ENCODE measurements around the gene ARX.

Gene ARX

DNA sequence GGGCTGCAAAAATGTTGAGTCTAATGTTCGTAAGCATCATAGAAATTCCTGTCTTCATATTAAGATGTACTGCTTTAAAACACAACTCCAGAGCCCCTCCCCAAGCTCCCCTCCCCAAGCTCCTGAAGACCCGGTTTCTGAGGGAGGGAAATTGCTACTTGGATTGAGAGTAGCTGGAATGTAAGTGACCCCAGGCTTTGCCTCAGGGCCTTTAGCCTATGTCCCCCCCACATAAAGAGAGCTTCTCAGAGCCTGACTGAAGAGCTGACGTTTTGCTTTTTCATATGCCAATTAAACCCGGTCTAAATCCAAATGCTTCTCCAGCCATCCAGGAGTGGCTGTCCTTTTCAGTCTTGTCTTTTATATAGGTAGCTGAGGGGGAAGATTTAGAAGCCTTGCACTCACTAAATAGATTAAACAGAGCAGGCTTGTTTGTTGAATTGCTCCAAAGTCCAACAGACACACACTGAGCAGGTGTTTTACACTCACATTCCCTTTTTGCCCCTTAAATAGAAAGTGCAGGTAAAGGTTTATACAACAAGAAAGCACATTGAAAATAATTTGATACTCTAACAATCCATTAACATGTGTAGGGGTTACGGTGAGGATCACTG, 19.6 kb downstream of the ARX start:
- DNase-seq = no peak

DNA sequence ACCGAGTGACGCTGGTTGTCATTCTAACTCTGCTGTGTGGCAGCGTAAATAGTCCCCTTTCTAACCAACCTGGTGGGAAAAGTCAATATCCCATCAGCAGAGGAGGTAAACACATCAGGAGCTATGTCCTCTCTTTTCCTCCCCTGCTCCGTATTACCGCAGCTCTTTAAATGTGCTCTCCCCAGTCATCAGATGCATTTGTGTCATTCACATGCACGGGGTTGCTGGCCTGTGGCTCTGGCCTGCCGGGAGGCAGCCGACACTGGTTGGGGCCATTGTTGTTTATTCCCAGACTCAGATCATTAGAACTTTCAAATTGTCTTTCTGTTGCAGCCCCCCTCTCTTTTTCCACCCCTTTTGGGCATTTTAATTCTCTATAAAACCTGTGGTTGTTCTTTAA, 21.9 kb downstream of the ARX start:
- no peak for DNase-seq

DNA sequence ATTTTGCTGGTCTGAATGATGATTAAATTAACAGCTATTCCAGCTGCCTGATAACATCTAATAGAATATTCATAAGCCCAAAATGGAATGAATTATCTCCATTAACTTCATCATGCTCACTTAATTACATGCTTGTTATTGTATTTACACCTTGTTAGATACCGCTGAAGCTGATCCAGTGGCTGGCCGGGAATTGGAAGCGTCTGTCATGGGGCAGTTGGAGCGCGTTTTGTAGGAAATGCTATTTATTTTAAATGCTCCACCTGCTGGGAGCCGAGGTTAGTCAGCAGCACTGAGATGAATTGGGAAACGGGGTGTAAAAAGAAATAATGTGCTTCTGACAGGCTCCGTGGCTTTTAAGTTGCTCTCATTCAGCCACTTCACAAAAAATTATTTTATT, 25.2 kb downstream of the ARX start:
- no peak for DNase-seq

DNA sequence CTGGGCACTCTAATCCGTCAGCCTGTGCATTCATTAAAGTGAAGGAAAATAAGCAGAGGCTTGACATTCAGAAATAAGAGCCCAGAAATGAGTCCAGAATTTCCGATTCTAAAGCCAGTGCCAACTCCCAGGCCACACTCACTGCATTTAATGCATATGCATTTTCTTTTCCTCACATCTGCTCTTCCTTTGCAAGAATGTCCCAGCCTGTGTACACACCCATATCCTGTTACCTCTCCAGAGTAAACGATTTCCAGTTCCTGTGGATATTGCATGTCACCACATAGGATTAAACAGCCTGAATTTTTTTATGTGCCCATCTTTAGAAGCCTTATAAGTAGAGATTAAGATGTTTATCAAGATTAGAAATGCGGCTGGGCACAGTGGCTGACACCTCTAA, 27.5 kb downstream of the ARX start:
- DNase-seq = no peak

DNA sequence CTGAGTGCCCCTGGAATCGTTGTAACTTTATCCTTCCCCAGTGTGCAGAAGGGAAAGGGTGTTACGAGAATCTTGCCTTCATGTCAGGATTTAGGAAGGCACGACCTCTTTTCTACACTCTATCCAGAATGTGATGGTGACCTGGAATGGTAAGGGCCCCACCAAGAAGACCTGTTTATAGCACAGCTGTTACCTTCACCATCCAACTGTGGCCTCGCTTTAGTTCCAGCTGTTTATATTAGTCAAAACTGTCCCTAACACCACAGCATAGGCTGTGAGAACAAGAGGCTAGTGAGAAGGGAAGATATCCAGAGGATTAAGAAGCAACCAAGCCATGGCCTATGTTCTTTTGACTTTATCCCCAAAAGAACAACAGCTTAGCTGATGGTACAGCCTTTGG, 28.0 kb downstream of the ARX start:
- DNase-seq = no peak

DNA sequence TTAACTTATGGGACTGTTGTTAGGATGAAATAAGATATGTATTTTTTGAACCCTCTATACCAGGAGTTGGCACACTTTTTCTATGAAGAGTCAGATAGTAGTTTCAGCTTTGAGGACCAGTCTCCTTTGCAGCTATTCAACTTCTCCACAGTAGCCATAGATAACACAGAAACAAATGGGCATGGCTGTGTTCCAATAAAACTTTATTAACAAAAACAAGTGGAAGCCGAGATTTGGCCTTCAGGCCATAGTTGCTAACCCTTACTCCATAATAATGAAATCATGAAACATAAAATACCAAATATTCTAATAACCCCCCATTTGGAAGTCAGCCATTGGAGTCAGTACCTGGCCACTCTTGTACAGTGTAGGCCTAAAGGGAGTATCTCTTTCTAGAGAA, 30.6 kb downstream of the ARX start:
- DNase-seq = no peak

DNA sequence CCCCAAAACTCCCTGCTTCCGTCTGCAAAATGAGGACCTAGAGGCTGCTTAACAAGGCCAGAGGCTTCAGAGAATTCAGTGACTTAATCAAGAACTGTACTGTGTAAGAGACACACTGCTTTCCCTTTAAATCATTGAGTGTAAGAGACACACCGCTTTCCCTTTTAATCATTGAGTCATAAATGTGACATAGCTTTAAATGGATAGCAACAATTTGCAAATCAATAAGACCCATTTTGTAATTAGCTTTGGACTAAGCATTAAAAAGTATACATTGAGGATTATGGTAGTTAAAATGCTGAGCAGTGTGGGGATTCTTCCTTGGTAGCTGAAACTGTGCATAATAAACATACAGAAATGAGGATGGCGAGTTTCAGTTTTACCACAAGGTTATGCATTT, 31.8 kb downstream of the ARX start:
- DNase-seq = no peak

DNA sequence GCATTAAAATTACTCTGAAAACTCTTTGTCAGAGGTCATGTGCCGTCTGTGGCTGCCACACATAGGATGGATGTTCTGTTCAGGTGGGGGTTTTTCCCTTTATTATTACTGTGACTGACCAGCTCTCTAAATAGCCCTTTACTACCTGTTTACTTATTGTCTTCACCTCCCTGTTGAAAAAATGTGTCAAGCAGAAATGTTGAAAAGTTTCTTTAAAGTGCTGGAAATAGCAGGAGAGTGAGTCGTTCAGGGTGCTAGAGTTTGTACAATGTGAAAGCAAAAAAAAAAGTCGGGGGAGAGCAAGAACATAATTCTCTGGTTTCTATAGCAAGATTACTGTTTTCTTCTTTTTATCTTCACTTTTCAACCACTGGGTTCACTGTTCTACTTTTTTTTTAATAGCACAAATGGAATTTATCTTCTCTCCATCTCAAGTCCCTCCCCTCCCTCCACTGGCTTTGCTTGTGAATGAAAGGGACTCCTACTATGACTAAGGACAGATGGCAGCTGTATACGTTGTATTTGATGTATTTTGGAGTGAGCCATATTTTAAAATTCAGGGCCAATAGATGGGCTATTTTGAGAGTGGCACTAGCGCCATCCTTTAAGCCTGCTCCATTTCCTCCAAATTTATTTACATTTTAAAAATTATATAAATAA, 33.3 kb downstream of the ARX start:
- DNase-seq = no peak

DNA sequence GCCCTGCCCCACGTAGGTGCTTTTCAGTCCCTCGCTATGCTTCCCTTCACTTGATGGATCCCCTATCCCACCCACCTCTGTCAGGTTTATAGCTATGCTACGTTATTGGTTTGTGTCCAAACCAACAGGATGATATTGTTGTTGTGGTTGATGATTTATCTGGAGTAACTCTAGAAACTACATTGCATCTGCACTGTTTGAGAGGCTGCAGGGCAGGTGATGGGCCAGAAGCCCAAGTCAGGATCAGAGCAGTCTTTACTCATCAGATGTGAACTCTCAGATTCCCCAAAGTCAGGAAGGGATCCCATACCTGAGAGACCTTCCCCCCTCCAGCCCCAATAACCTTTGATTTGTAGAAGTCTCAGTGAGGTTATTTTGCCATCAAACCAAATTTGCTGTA, 34.7 kb downstream of the ARX start:
- DNase-seq = no peak

DNA sequence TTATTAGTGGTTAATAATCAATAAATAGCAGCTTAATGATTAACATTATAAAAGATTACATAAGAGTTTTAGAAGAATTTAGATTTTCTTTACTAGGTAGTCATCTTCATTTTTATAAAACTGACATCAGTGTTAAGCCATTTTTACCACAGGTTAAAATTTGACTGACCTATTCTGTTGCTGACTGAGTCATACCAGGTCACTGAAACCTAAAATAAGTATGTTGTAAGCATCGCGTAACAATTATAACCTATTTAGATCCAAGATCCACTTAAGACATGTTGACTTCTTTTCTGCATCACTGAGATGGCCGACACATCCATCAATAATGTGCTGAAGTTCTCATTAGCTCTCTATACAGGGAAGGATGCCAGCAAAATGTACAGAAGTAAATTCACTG, 36.7 kb downstream of the ARX start:
- DNase-seq = no peak

DNA sequence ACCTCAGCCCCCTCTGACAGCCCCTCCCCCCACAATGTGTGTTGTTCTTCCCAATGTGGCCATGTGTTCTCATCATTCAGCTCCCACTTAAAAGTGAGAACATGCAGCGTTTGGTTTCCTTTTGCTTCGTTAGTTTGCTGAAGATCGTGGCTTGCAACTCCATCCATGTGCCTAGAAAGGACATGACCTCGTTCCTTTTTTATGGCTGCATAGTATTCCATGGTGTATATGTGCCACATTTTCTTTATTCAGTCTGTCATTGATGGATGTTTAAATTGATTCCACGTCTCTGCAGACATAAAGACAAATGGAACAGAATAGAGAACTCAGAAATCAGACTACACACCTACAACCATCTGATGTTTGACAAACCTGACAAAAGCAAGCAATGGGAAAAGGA, 46.0 kb downstream of the ARX start:
- no peak for DNase-seq

DNA sequence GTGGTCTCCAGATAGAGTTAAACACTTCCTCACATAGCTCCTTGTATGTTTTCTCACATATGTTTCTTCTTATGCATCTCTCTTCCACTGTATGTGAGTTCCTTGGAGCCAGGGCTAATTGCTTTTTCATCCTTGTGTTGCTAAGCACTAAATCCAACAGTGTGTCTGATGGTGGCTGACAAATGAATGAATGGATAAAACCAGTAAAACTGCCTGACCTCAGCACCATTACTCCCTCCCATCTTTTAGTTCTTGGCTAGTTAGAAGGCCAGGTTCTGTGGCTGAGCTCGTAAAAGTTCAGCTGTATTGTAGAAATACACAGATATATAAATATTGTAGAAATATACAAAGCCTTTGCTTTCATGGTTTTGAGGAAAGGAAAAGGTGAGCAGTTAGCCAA, 50.4 kb downstream of the ARX start:
- DNase-seq = no peak

DNA sequence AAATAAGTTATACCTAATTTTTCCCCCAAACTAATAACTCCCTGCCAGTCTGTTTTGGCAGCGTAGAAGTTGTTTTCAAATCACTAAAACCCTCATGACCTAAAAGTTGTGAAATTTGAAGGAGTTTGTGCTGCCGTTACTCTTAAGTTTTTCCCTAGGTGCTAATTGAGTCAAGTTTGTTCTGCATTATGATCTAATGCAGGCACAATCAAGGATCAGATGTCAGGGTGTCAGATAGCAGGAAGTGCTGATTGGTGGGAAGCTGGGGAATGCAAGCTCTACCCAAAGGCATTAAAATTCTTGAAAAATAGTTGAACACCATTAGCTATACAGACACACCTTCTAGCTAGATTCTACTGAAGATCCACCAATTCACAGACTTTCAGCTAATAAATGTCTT, 51.9 kb downstream of the ARX start:
- DNase-seq = no peak

DNA sequence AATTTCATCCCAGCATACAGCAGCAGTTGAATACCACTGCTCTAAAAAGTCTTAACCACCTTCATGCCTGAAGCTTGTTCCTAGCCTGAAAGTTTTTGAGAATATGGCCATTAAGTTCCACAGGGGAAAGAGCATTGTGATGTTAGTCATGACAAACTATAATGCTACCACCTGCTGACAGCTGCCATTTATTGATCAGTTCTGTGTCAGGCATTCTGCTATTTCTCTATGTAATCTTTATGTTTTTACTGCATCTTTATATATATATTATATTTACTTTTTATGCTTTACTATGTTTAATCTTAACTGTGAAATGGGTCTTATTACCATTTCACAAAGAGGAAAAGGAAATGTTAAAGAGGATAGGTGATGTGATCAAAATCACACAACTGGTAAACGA, 54.0 kb downstream of the ARX start:
- DNase-seq = no peak

DNA sequence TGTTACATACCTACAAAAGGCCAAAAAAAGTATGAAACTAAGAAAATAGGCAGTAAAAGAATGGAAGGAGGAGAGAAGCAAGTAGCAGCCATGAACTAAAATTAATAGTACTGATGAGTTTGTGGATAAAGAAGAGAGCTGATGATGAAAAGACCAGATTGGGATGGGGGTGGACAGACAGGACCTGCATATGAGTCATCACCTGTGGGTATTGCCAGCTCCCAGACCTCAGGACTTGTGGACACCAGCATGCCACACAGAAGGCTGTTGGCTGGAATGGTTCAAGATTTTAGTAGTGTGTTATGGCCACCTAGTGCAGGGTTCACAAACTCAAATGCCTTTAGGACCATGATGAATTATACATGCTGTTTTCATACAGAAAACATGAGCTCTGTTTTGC, 58.9 kb downstream of the ARX start:
- DNase-seq = no peak

DNA sequence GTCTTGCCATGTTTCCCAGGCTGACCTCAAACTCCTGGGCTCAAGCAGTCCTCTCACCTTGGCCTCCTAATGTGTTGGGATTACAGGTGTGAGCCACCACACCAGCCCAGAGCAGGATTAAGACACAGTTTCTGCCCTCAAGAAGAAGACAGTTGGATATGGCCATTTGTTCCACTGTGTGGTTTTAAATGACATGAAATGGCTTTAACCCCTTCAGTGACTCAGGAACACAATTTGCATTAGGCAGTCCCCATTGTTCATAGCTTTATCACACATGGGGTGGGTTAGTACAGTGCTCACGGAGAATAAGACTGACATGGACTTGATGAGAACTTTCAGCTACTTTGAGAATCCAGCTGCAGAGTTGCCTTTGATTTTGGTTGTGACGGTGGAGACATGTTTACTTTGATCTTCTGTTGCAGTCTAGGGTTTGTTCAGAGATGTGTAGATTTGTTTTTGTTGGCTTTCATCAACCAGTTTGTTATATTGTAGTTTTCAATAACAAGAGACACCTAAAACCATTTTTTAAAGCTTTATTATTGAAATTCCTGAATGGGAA, 60.3 kb downstream of the ARX start:
- DNase-seq = no peak

DNA sequence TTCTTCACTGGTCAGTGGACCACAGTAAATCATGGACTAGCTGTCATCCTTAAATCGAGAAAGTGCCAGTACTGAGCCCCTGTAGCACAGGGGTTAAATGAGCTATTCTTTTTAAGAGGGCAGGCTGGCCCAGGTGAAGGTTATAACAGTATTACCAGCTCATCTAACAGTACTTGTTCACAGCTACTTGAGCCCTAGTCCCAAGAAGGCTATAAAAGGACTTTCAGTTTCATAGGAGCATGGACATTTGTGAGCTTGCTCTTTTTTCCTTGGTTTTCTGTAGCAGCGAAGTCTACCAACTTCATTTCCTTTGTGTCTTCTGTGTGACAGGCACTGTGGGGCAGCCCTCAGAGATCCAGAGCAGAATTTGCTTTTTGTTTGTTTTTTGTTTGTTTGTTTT, 61.0 kb downstream of the ARX start:
- DNase-seq = no peak
